ENCODE measurements around the gene CUL5. TPM values are rescaled to one million over a fixed set of nuclear protein-coding genes. Genes with fewer than 3 reads are reported as not detected.

Gene CUL5
- total RNA-seq, 4 donors from 2014 or later: 40.6 to 83.5 (median 66.5) TPM

GRCh38 chr11:108148556-108148955 is 139.9 kb downstream of the CUL5 start:
- intact Hi-C loops (cut with DNase I; ENCODE audit: low total_unique reads): no loop called here
- H3K36me3 ChIP-seq: peaks cover 5 to 90% of the 10 kb centered on the region in 2 donors
- no peak overlapping the region for H3K27ac ChIP-seq

GRCh38 chr11:108154591-108154990 is 145.9 kb downstream of the CUL5 start:
- no peaks in the 10 kb centered on the region for H3K9me3 ChIP-seq
- H3K27ac ChIP-seq: no peak overlapping the region
- DNase-seq: no peak
- in situ Hi-C loops (cut with MboI; ENCODE audit: low sequenced_read_pairs in 4 of 4): no loop called here
- TF ChIP-seq CTCF (IDR thresholded peaks at IDR 0.05 in 4 of 5, conservative IDR thresholded peaks at IDR 0.05 in 1 of 5) (no peak), POLR2A (IDR thresholded peaks at IDR 0.05) (no peak)
- H3K36me3 ChIP-seq: peaks cover 0 to 43% of the 10 kb centered on the region in 2 donors
- intact Hi-C loops (cut with DNase I; ENCODE audit: low total_unique reads): no loop called here
- ATAC-seq: no peak
- no peaks in the 10 kb centered on the region for H3K4me1 ChIP-seq
- no peaks in the 10 kb centered on the region for H3K27me3 ChIP-seq
- H3K4me3 ChIP-seq: no peak overlapping the region

More at GRCh38 chr11:108148556-108148955, 139.9 kb downstream of the CUL5 start:
- H3K4me3 ChIP-seq: no peak overlapping the region
- in situ Hi-C loops (cut with MboI; ENCODE audit: low sequenced_read_pairs in 4 of 4): no loop called here
- H3K27me3 ChIP-seq: no peaks in the 10 kb centered on the region
- H3K9me3 ChIP-seq: no peaks in the 10 kb centered on the region
- TF ChIP-seq POLR2A (IDR thresholded peaks at IDR 0.05) (no peak), CTCF (IDR thresholded peaks at IDR 0.05 in 4 of 5, conservative IDR thresholded peaks at IDR 0.05 in 1 of 5) (no peak)
- ATAC-seq: no peak
- DNase-seq: no peak
- no peaks in the 10 kb centered on the region for H3K4me1 ChIP-seq

Other genes with a start within 250 kb of the CUL5 start
- gene SLC35F2, start 150.1 kb upstream of the CUL5 start, total RNA-seq: 1 to 10 TPM; 1.3 to 5.4 (median 1.7) TPM
- gene RAB39A, start 80.5 kb upstream of the CUL5 start, total RNA-seq: under 1 TPM in 1 of 4 donors, not detected in 3; 0.22 TPM
- gene ACAT1, start 112.7 kb downstream of the CUL5 start, total RNA-seq: 100 to 1,000 TPM; 288 to 950 (median 605) TPM
- 10 to 100 TPM in 1 of 4 donors, 1 to 10 TPM in 3; 5.4 to 10.6 (median 7.5) TPM for gene NPAT, start 213.7 kb downstream of the CUL5 start, total RNA-seq
- 10 to 100 TPM in 3 of 4 donors, 1 to 10 TPM in 1; 9.3 to 21.6 (median 15.9) TPM for gene ATM, start 214.2 kb downstream of the CUL5 start, total RNA-seq

Data from gastrocnemius medialis (tissue), 4 donors.